PFSK-1 (cell line): ENCODE results near the gene KYAT1.
A peak's percentile ranks its signal among the peaks of the same experiment; 100 is the strongest.

Source experiments
- FOXP2 ChIP-seq: optimal IDR thresholded peaks from 2 replicates; pipeline ENCODE3; 2011; ENCODE audit warnings: borderline replicate concordance, control low read depth, inconsistent platforms; ENCODE audit not compliant: insufficient read depth; ENCODE audit errors: extremely low read length, extremely low read depth
- POLR2AphosphoS5 ChIP-seq: IDR thresholded peaks from 2 replicates; pipeline ENCODE4 v1.6.1; 2012; ENCODE audit warnings: low read depth, mild to moderate bottlenecking, control low read depth, low read length, moderate library complexity
- REST ChIP-seq, 2 experiments: IDR thresholded peaks; 2 replicates each; pipeline versions ENCODE4 v1.6.1 to v1.8.0; 2011 to 2012; ENCODE audit warnings: low read depth in 2 of 2, low read length in 2 of 2, control low read depth in 1 of 2, inconsistent platforms in 1 of 2, mild to moderate bottlenecking in 1 of 2, moderate library complexity in 1 of 2; ENCODE audit not compliant: insufficient read depth in 1 of 2
- SIN3A ChIP-seq: IDR thresholded peaks from 2 replicates; pipeline ENCODE4 v1.6.1; 2012; ENCODE audit warnings: mild to moderate bottlenecking, low read length, moderate library complexity, borderline replicate concordance; ENCODE audit not compliant: insufficient read depth
- TAF1 ChIP-seq: IDR thresholded peaks from 2 replicates; pipeline ENCODE4 v1.6.1; 2012; ENCODE audit warnings: low read length, control low read depth, borderline replicate concordance; ENCODE audit not compliant: insufficient read depth

The KYAT1 gene

GRCh38 chr9:128790536-128790935, 91.2 kb downstream of the KYAT1 start:
- no peak for TF ChIP-seq TAF1
- TF ChIP-seq POLR2AphosphoS5, result no peak
- TF ChIP-seq REST (IDR thresholded peaks at IDR 0.05; ENCODE audit: insufficient read depth in 1 of 2, low read depth in 2 of 2, low read length in 2 of 2), result no peak
- no peak for TF ChIP-seq FOXP2
- no peak for TF ChIP-seq SIN3A

- TF ChIP-seq FOXP2, result no peak
- TF ChIP-seq TAF1, result no peak
- TF ChIP-seq REST (IDR thresholded peaks at IDR 0.05; ENCODE audit: insufficient read depth in 1 of 2, low read depth in 2 of 2, low read length in 2 of 2), result no peak
- TF ChIP-seq POLR2AphosphoS5, result no peak
- no peak for TF ChIP-seq SIN3A
Measured at GRCh38 chr9:128788445-128788844, 93.3 kb downstream of the KYAT1 start.

- TF ChIP-seq REST (IDR thresholded peaks at IDR 0.05; ENCODE audit: insufficient read depth in 1 of 2, low read depth in 2 of 2, low read length in 2 of 2) (no peak), SIN3A (no peak), POLR2AphosphoS5 (no peak), TAF1 (no peak), FOXP2 (no peak)
Measured at GRCh38 chr9:128787659-128788058, 94.1 kb downstream of the KYAT1 start.

GRCh38 chr9:128786681-128787601, 94.8 kb downstream of the KYAT1 start, which contains the start of gene TBC1D13:
TBC1D13 (plus strand) TSS chr9:128787253; CDS start chr9:128787354, 101 bp downstream.
- peak; percentile 72 for TF ChIP-seq POLR2AphosphoS5
- TF ChIP-seq FOXP2, result peak; percentile 71
- TF ChIP-seq SIN3A, result 0 out of 2 replicates have a peak, but pooled peaks have one; percentile 7
- TF ChIP-seq REST (IDR thresholded peaks at IDR 0.05; ENCODE audit: insufficient read depth in 1 of 2, low read depth in 2 of 2, low read length in 2 of 2), result no peak
- TF ChIP-seq TAF1, result peak; percentile 75; the same call in 1 of the 2 replicates
